A549 (cell line): Measurements from ENCODE around the gene PSMG1.

Experiments
- CHD4 ChIP-seq: fragments of 200-600 bp; sonication (generic); IDR thresholded peaks from 2 replicates; pipeline ENCODE4 v1.6.1; 2016; ENCODE audit warnings: antibody characterized with exemption, mild to moderate bottlenecking, borderline replicate concordance
- EP300 ChIP-seq, 2 experiments: fragments of >200 bp; sonication (Bioruptor Twin); formaldehyde crosslinking; IDR thresholded peaks; 2 replicates in 1 of 2; 3 replicates in 1 of 2; pipeline ENCODE4 v1.6.1; 2016 to 2017
- JUN ChIP-seq, 2 experiments: fragments of >200 bp; sonication (Bioruptor Twin); formaldehyde crosslinking; IDR thresholded peaks; 2 replicates in 1 of 2; 3 replicates in 1 of 2; pipeline ENCODE4 v1.6.1; 2016 to 2017
- PHF8 ChIP-seq: fragments of 200-600 bp; sonication (generic); IDR thresholded peaks from 2 replicates; pipeline ENCODE4 v1.6.1; 2016; ENCODE audit warnings: low read depth, mild to moderate bottlenecking, antibody characterized with exemption, moderate library complexity, borderline replicate concordance
- POLR2A ChIP-seq: IDR thresholded peaks from 2 replicates; pipeline ENCODE4 v1.6.1; 2012; ENCODE audit warnings: mild to moderate bottlenecking, low read length
- REST ChIP-seq: fragments of 200-600 bp; sonication (generic); IDR thresholded peaks from 2 replicates; pipeline ENCODE4 v1.6.1; 2016; ENCODE audit warnings: antibody characterized with exemption, mild to moderate bottlenecking, moderate library complexity
- TF ChIP-seq, protein P1 (sequence below): fragments of >200 bp; sonication (Bioruptor Twin); formaldehyde crosslinking; IDR thresholded peaks from 3 replicates; pipeline ENCODE4 v1.5.1; 2016
- TF ChIP-seq, protein P2 (sequence below): fragments of 250-450 bp; sonication (Bioruptor Pico); IDR thresholded peaks from 2 replicates; pipeline ENCODE4 v1.5.0; 2021; ENCODE audit warnings: mild to moderate bottlenecking, moderate library complexity, borderline replicate concordance

DNA sequence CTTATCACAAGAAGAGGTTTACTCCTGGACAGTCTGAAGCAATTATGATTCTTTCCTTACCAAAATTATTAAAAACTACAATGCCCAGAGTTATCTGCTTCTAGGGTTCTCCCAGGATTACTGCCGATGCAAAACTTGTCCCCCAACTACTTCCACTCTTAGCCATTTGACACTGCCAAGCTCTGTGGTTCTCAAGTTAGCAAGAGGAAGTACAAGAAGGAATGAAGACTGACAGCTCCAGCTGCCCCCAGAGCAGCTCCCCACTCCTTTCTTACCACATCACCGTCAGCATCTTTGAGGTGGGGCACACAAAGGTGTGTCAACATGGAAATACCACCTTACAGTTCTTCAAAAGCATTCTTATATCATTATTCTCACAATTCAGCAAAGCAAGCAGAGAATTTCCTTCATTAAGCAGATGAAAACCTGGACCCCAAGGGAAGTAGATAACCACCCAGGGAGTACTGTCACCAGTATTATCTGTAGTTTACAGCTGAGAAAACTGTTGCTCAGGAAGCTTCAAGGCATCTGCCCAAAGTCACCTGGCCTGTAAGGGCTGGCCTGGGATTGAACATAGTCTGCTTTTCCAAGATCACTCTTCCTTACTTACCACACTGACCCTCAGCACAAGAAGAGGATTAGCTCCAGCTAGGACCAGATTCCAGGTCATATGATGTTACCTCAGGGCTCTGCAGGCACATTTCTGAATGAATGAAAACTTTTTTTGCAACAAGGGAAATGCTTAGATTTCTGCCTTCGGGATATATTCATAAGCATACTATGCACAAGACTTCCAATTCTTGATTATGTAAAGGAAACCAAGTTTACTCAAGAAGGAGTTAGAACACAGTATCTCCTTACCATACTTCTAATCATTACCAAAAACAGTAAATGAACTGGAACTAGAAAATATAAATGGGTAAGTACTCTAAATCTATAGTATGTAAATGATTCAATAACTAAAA lies 9.3 kb downstream of the PSMG1 start:
- TF ChIP-seq REST (no peak), JUN (IDR thresholded peaks at IDR 0.05) (no peak), CHD4 (no peak), PHF8 (no peak), POLR2A (no peak), EP300 (IDR thresholded peaks at IDR 0.05) (no peak)
- TF ChIP-seq, protein P1, sequence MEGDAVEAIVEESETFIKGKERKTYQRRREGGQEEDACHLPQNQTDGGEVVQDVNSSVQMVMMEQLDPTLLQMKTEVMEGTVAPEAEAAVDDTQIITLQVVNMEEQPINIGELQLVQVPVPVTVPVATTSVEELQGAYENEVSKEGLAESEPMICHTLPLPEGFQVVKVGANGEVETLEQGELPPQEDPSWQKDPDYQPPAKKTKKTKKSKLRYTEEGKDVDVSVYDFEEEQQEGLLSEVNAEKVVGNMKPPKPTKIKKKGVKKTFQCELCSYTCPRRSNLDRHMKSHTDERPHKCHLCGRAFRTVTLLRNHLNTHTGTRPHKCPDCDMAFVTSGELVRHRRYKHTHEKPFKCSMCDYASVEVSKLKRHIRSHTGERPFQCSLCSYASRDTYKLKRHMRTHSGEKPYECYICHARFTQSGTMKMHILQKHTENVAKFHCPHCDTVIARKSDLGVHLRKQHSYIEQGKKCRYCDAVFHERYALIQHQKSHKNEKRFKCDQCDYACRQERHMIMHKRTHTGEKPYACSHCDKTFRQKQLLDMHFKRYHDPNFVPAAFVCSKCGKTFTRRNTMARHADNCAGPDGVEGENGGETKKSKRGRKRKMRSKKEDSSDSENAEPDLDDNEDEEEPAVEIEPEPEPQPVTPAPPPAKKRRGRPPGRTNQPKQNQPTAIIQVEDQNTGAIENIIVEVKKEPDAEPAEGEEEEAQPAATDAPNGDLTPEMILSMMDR, result no peak
- TF ChIP-seq, protein P2, sequence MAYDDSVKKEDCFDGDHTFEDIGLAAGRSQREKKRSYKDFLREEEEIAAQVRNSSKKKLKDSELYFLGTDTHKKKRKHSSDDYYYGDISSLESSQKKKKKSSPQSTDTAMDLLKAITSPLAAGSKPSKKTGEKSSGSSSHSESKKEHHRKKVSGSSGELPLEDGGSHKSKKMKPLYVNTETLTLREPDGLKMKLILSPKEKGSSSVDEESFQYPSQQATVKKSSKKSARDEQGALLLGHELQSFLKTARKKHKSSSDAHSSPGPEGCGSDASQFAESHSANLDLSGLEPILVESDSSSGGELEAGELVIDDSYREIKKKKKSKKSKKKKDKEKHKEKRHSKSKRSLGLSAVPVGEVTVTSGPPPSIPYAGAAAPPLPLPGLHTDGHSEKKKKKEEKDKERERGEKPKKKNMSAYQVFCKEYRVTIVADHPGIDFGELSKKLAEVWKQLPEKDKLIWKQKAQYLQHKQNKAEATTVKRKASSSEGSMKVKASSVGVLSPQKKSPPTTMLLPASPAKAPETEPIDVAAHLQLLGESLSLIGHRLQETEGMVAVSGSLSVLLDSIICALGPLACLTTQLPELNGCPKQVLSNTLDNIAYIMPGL (CRISPR knock-in tag), result no peak
